GM12801 (cell line): Measurements from ENCODE around the gene NFILZ.

ENCODE experiments used
- CTCF ChIP-seq: IDR thresholded peaks from one replicate; pipeline ENCODE4 v1.5.1; 2011; ENCODE audit warnings: control low read depth; ENCODE audit not compliant: insufficient read length; ENCODE audit errors: extremely low read depth

The NFILZ gene

GRCh38 chr19:8640402-8641004, 10.1 kb downstream of the NFILZ start:
- TF ChIP-seq CTCF, result no peak

- no peak for TF ChIP-seq CTCF
Measured at GRCh38 chr19:8641221-8641907, 10.9 kb downstream of the NFILZ start.

- TF ChIP-seq CTCF, result no peak
Measured at GRCh38 chr19:8641908-8642547, 11.6 kb downstream of the NFILZ start.

GRCh38 chr19:8642561-8642960, 12.1 kb downstream of the NFILZ start:
- no peak for TF ChIP-seq CTCF

GRCh38 chr19:8643860-8644653, 13.6 kb downstream of the NFILZ start:
- TF ChIP-seq CTCF, result no peak

GRCh38 chr19:8648240-8648639, 17.8 kb downstream of the NFILZ start:
- TF ChIP-seq CTCF, result no peak
